Epithelial cell of proximal tubule (primary cell): ENCODE measurements around the gene CITED1. TPM values are rescaled to one million over a fixed set of nuclear protein-coding genes. Genes with fewer than 3 reads are reported as not detected.
"Not testable (repeated sequence)": the region's sequence is repeated elsewhere in the genome, so short reads cannot be mapped to it uniquely, and the experiment has no call there.

Experiments used
- DNase-seq: peaks from one replicate; pipeline ENCODE4 v3.0.0-alpha.2; 2011; ENCODE audit warnings: low read depth
- H3K4me3 ChIP-seq: 2 replicates; pipeline ENCODE4 v1.5.1; 2011; ENCODE audit warnings: low read depth, mild to moderate bottlenecking, low read length
- CTCF ChIP-seq: conservative IDR thresholded peaks from 2 replicates; pipeline ENCODE4 v1.5.1; 2012; ENCODE audit warnings: low read depth, mild to moderate bottlenecking, low read length
- total RNA-seq: library from RNA; depleted of rRNA; stranded (reverse); fragments of >200 nt; gene quantifications from 2 replicates; pipeline ENCODE4 v1.2.3, GENCODE V29; 2015

CITED1 gene
- total RNA-seq, 1 donor from 2014 or later, result not detected

- no peak for TF ChIP-seq CTCF
- no peak overlapping the region for H3K4me3 ChIP-seq
- no peak for DNase-seq
Measured at GRCh38 chrX:72346302-72346949, 40.7 kb upstream of the CITED1 start.

DNA sequence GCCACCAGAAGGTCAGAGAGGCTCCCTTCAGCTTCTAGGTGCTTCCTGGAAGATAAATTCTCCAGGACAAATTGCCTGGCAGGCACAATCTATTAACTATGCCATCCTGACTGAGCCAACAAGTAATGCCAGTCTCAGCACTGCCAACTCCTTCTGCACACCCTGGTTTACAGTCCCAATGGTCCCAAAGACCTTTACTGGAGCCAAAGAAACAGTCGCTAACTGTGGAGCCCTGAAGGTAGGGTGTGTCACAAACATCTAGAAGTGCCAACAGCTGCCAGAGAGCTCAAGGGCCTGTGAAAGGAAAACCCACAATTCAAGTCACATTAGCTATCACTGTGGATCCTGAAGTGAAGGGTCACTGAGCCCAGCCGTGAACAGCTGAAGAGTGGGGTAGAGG is 34.9 kb upstream of the CITED1 start:
- no peak overlapping the region for H3K4me3 ChIP-seq
- TF ChIP-seq CTCF, result no peak
- DNase-seq, result no peak

DNA sequence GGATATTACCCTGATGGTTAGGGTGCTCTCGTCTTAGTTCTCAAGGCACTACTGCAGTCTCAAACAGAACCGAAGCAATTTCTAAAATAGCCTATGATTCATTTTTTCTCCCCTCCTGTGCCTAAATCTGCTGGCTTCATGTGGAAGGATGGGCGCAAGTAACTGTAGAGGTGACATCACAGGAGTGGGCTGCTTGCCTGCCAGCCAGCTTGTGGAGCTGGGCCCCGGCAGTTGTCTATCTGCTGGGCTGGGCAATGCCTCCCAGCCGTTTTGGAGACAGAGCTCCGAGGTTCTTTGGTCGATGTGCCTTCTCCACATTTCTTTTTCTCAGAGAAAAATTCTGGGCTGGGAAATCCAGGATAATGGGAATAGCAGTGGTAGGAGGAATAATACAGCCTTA is 34.3 kb upstream of the CITED1 start:
- H3K4me3 ChIP-seq, result no peak overlapping the region

GRCh38 chrX:72330131-72330530 is 24.4 kb upstream of the CITED1 start:
- no peak for TF ChIP-seq CTCF
- H3K4me3 ChIP-seq, result no peak overlapping the region
- no peak for DNase-seq

More for the DNA sequence above, 34.3 kb upstream of the CITED1 start:
- no peak for DNase-seq
- no peak for TF ChIP-seq CTCF

DNA sequence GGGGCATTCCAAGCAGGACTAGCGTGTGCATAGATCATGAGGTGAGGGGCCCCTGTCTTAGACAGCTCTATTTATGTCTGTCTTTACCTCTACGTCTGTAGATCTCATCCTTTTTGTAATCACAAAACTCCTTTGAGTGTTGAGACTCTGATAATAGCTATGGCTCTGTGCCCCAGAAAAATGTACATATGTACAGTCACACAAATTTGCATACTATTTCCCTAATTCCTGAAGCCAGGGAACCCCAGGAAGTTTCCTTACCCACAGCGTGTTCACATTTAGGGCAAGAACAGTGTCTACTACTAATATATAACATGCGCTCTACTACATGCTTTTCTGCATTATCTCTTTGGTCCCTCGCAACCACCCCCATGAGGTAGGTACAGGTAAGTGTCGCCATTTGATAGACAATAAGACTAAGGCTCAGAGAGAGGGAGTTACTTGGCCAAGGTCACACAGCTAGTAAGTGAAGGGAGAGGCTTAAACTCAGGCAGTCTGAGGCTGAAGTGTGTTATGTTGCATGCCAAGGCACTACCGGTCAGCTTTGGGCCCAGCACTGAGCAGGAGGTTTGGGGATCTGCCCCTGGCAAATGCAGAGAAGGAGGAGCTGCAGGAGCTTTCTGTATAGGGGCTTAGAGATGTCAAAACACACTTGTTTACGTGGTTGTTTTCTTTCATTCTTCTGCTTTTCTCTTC is 21.0 kb upstream of the CITED1 start:
- no peak overlapping the region for H3K4me3 ChIP-seq
- no peak for TF ChIP-seq CTCF
- no peak for DNase-seq

DNA sequence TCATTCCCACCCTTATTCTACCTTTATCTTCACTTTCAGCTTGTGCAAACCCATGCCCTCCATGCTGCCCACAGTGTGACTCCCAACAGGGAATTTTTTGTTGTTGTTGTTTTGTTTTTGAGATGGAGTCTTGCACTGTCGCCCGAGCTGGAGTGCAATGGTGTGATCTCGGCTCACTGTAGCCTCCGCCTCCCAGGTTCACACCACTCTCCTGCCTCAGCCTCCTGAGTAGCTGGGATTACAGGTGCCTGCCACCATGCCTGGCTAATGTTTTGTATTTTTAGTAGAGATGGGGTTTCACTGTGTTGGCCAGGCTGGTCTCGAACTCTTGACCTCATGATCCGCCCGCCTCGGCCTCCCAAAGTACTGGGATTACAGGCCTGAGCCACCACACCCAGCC is 13.9 kb upstream of the CITED1 start:
- H3K4me3 ChIP-seq, DNase-seq: not testable (repeated sequence)

- no peak overlapping the region for H3K4me3 ChIP-seq
- TF ChIP-seq CTCF, result no peak
- DNase-seq, result no peak
Measured at GRCh38 chrX:72317139-72317538, 11.4 kb upstream of the CITED1 start.
